Astrocyte (in vitro differentiated cells and primary cell): ENCODE results near the gene SLC22A4.

Source experiments
- CTCF ChIP-seq: IDR thresholded peaks from 2 replicates; pipeline ENCODE4 v1.5.1; 2011; ENCODE audit warnings: low read depth, mild to moderate bottlenecking, inconsistent platforms, low read length, moderate library complexity; ENCODE audit not compliant: insufficient read depth
- EZH2 ChIP-seq: IDR thresholded peaks from 2 replicates; pipeline ENCODE4 v1.6.1; 2012; ENCODE audit warnings: mild to moderate bottlenecking, low read length, inconsistent platforms; ENCODE audit not compliant: insufficient read depth

- no peak for TF ChIP-seq CTCF
- no peak for TF ChIP-seq EZH2
Measured at GRCh38 chr5:132250547-132250946, 43.6 kb upstream of the SLC22A4 start.
